ENCODE measurements around the gene IRAK2. TPM values are rescaled to one million over a fixed set of nuclear protein-coding genes. Genes with fewer than 3 reads are reported as not detected.

The IRAK2 gene
- total RNA-seq, 6 experiments from 2014 or later: 2.6 to 4.4 (median 3.5) TPM

GRCh38 chr3:10140996-10141546 lies 23.6 kb upstream of the IRAK2 start:
- Mint-ChIP-seq H3K4me1 (ENCODE audit: low read depth) (peaks cover 13% of the 10 kb centered on the region), H3K9me3 (peaks cover 4% of the 10 kb centered on the region; the same call in 1 of the 2 replicates), H3K36me3 (ENCODE audit: low read depth) (peaks cover 16% of the 10 kb centered on the region), H3K27ac (no peak overlapping the region; the same call in 1 of the 2 replicates), H3K27me3 (ENCODE audit: insufficient read depth) (no peaks in the 10 kb centered on the region; the same call in none of the 2 replicates), H3K4me3 (peak overlapping the region; percentile 86)
- no peak for TF ChIP-seq CTCF (IDR thresholded peaks at IDR 0.05)
- DNase-seq: no peak

GRCh38 chr3:10142707-10143560 lies 21.8 kb upstream of the IRAK2 start:
- peaks cover 21% of the 10 kb centered on the region for H3K36me3 Mint-ChIP-seq (ENCODE audit: low read depth)
- H3K27ac Mint-ChIP-seq: peak overlapping the region; percentile 72
- H3K27me3 Mint-ChIP-seq (ENCODE audit: insufficient read depth): no peaks in the 10 kb centered on the region; the same call in 1 of the 2 replicates
- no peak for DNase-seq
- TF ChIP-seq CTCF (IDR thresholded peaks at IDR 0.05): no peak
- peak overlapping the region; percentile 86 for H3K4me3 Mint-ChIP-seq
- peaks cover 13% of the 10 kb centered on the region for H3K4me1 Mint-ChIP-seq (ENCODE audit: low read depth)
- peaks cover 4% of the 10 kb centered on the region; the same call in 1 of the 2 replicates for H3K9me3 Mint-ChIP-seq

- H3K36me3 Mint-ChIP-seq (ENCODE audit: low read depth): peaks cover 32% of the 10 kb centered on the region
- peaks cover 13% of the 10 kb centered on the region for H3K4me1 Mint-ChIP-seq (ENCODE audit: low read depth)
- no peak overlapping the region for H3K27ac Mint-ChIP-seq
These were observed 19.0 kb upstream of the IRAK2 start for GRCh38 chr3:10145685-10146084.

GRCh38 chr3:10149226-10149625 lies 15.5 kb upstream of the IRAK2 start:
- no peak for TF ChIP-seq CTCF (IDR thresholded peaks at IDR 0.05)
- Mint-ChIP-seq H3K27ac (no peak overlapping the region), H3K9me3 (no peaks in the 10 kb centered on the region), H3K27me3 (ENCODE audit: insufficient read depth) (no peaks in the 10 kb centered on the region), H3K4me1 (ENCODE audit: low read depth) (no peaks in the 10 kb centered on the region; the same call in 1 of the 2 replicates), H3K4me3 (no peak overlapping the region), H3K36me3 (ENCODE audit: low read depth) (peaks cover 32% of the 10 kb centered on the region)
- DNase-seq: no peak

More at GRCh38 chr3:10145685-10146084, 19.0 kb upstream of the IRAK2 start:
- Mint-ChIP-seq H3K4me3 (no peak overlapping the region), H3K9me3 (peaks cover 4% of the 10 kb centered on the region; the same call in 1 of the 2 replicates), H3K27me3 (ENCODE audit: insufficient read depth) (no peaks in the 10 kb centered on the region)
- no peak for TF ChIP-seq CTCF (IDR thresholded peaks at IDR 0.05)
- no peak for DNase-seq

- H3K4me3 Mint-ChIP-seq: no peak overlapping the region
- no peaks in the 10 kb centered on the region for H3K27me3 Mint-ChIP-seq (ENCODE audit: insufficient read depth)
- no peak for TF ChIP-seq CTCF (IDR thresholded peaks at IDR 0.05)
- no peaks in the 10 kb centered on the region for H3K9me3 Mint-ChIP-seq
- no peak for DNase-seq
- H3K4me1 Mint-ChIP-seq (ENCODE audit: low read depth): no peaks in the 10 kb centered on the region
- H3K36me3 Mint-ChIP-seq (ENCODE audit: low read depth): peaks cover 28% of the 10 kb centered on the region
- no peak overlapping the region for H3K27ac Mint-ChIP-seq
These were observed 13.7 kb upstream of the IRAK2 start for GRCh38 chr3:10150987-10151386.

Data from HFFc6 (cell line).